OCI-LY1 (cell line): ENCODE measurements around the gene IL3.

Experiments
- H2AFZ ChIP-seq: fragments of 200-600 bp; sonication (generic), shearing (Covaris generic); 2 replicates; pipeline ENCODE4 v1.6.0; 2014; ENCODE audit warnings: antibody characterized with exemption, mild to moderate bottlenecking, low read length
- H3F3A ChIP-seq: fragments of 200-600 bp; sonication (generic), shearing (Covaris generic); 2 replicates; pipeline ENCODE4 v1.6.0; 2014; ENCODE audit warnings: mild to moderate bottlenecking, antibody characterized with exemption, low read length, moderate library complexity; ENCODE audit not compliant: insufficient read depth
- H3K27ac ChIP-seq: fragments of 200-600 bp; sonication (generic); 2 replicates; pipeline ENCODE4 v1.5.1; 2014; ENCODE audit warnings: low read length, mixed run types, mild to moderate bottlenecking, low read depth; ENCODE audit not compliant: poor library complexity, severe bottlenecking
- H3K27me3 ChIP-seq: fragments of 200-600 bp; sonication (generic); 2 replicates; pipeline ENCODE4 v1.6.0; 2014; ENCODE audit warnings: antibody characterized with exemption, mild to moderate bottlenecking, low read length, moderate library complexity; ENCODE audit not compliant: insufficient read depth
- H3K36me3 ChIP-seq: fragments of 200-600 bp; sonication (generic); 2 replicates; pipeline ENCODE4 v1.6.1; 2014; ENCODE audit warnings: mild to moderate bottlenecking, antibody characterized with exemption, low read length, moderate library complexity, mixed read lengths; ENCODE audit not compliant: insufficient read depth
- H3K4me1 ChIP-seq: fragments of 200-600 bp; sonication (generic); 2 replicates; pipeline ENCODE4 v1.5.1; 2014; ENCODE audit warnings: mild to moderate bottlenecking, low read length, moderate library complexity; ENCODE audit not compliant: insufficient read depth, severe bottlenecking
- H3K4me2 ChIP-seq: fragments of 200-600 bp; sonication (generic), shearing (Covaris generic); 2 replicates; pipeline ENCODE4 v1.6.1; 2014; ENCODE audit warnings: low read length
- H3K4me3 ChIP-seq: fragments of 200-600 bp; sonication (generic); 2 replicates; pipeline ENCODE4 v1.5.1; 2014; ENCODE audit warnings: low read length, low read depth, mild to moderate bottlenecking, mixed read lengths; ENCODE audit not compliant: poor library complexity, severe bottlenecking
- H3K79me2 ChIP-seq: fragments of 200-600 bp; shearing (Covaris generic); 2 replicates; pipeline ENCODE4 v1.6.1; 2016; ENCODE audit warnings: mixed run types, low read length, mixed read lengths; ENCODE audit not compliant: insufficient read depth
- H3K9ac ChIP-seq: fragments of 200-600 bp; sonication (generic), shearing (Covaris generic); 2 replicates; pipeline ENCODE4 v1.6.1; 2014; ENCODE audit warnings: mild to moderate bottlenecking, low read length, mixed read lengths
- H3K9me2 ChIP-seq: fragments of 200-600 bp; sonication (generic), shearing (Covaris generic); 2 replicates; pipeline ENCODE4 v1.6.1; 2014; ENCODE audit warnings: low read depth, mild to moderate bottlenecking, low read length, mixed read lengths
- H3K9me3 ChIP-seq: fragments of 200-600 bp; shearing (Covaris generic); 2 replicates; pipeline ENCODE4 v1.6.1; 2014; ENCODE audit warnings: low read length, mixed read lengths
- H4K20me1 ChIP-seq: fragments of 200-600 bp; sonication (generic), shearing (Covaris generic); 2 replicates; pipeline ENCODE4 v1.6.0; 2016; ENCODE audit warnings: mild to moderate bottlenecking, low read length; ENCODE audit not compliant: insufficient read depth
- CTCF ChIP-seq: fragments of 200-600 bp; sonication (generic), shearing (Covaris generic); IDR thresholded peaks from 2 replicates; pipeline ENCODE4 v1.5.1; 2017; ENCODE audit warnings: mild to moderate bottlenecking, antibody characterized with exemption, low read length, moderate library complexity, mixed read lengths
- EZH2 ChIP-seq: fragments of 200-600 bp; sonication (generic), shearing (Covaris generic); IDR thresholded peaks from 2 replicates; pipeline ENCODE4 v1.8.0; 2017; ENCODE audit warnings: borderline replicate concordance, mixed run types, mild to moderate bottlenecking, antibody characterized with exemption, low read length, moderate library complexity, mixed read lengths

Gene IL3

GRCh38 chr5:132082329-132083023 is 22.0 kb downstream of the IL3 start:
- no peak overlapping the region for H3K27ac ChIP-seq
- no peaks in the 10 kb centered on the region for H3K79me2 ChIP-seq
- H3K9ac ChIP-seq: no peak overlapping the region
- H2AFZ ChIP-seq: no peak overlapping the region
- H3F3A ChIP-seq: no peaks in the 10 kb centered on the region
- H3K4me3 ChIP-seq: no peak overlapping the region
- TF ChIP-seq EZH2 (no peak), CTCF (no peak)
- no peaks in the 10 kb centered on the region for H3K4me1 ChIP-seq
- H4K20me1 ChIP-seq: no peaks in the 10 kb centered on the region
- H3K27me3 ChIP-seq: no peaks in the 10 kb centered on the region
- no peaks in the 10 kb centered on the region for H3K9me3 ChIP-seq
- H3K9me2 ChIP-seq: no peaks in the 10 kb centered on the region
- H3K36me3 ChIP-seq: no peaks in the 10 kb centered on the region
- H3K4me2 ChIP-seq: no peak overlapping the region

GRCh38 chr5:132083071-132083678 is 22.7 kb downstream of the IL3 start:
- Histone ChIP-seq H3K9me2 (no peaks in the 10 kb centered on the region), H3K27me3 (no peaks in the 10 kb centered on the region), H3K9me3 (no peaks in the 10 kb centered on the region), H3K4me1 (no peaks in the 10 kb centered on the region), H3K27ac (no peak overlapping the region), H3K4me2 (no peak overlapping the region), H3K4me3 (no peak overlapping the region), H3K9ac (no peak overlapping the region), H3K79me2 (no peaks in the 10 kb centered on the region), H3F3A (no peaks in the 10 kb centered on the region), H3K36me3 (no peaks in the 10 kb centered on the region), H2AFZ (no peak overlapping the region), H4K20me1 (no peaks in the 10 kb centered on the region)
- TF ChIP-seq CTCF (no peak), EZH2 (no peak)

GRCh38 chr5:132085686-132086085 is 25.2 kb downstream of the IL3 start:
- Histone ChIP-seq H3K9me3 (no peaks in the 10 kb centered on the region), H3K9ac (no peak overlapping the region), H2AFZ (no peak overlapping the region), H3K79me2 (no peaks in the 10 kb centered on the region), H3K9me2 (no peaks in the 10 kb centered on the region), H3K27ac (no peak overlapping the region), H3K4me1 (no peaks in the 10 kb centered on the region), H3K4me3 (no peak overlapping the region), H3K36me3 (no peaks in the 10 kb centered on the region), H4K20me1 (no peaks in the 10 kb centered on the region), H3K4me2 (no peak overlapping the region), H3F3A (no peaks in the 10 kb centered on the region), H3K27me3 (no peaks in the 10 kb centered on the region)
- TF ChIP-seq CTCF (no peak), EZH2 (no peak)
